Mucosa of descending colon (tissue), 3 donors: ENCODE data around the gene GSTO1. TPM values are rescaled to one million over a fixed set of nuclear protein-coding genes. Genes with fewer than 3 reads are reported as not detected.

Experiments used
- ATAC-seq: fragments of 200-7000 bp; cut with Tn5 transposase; one replicate; pipeline ENCODE4 v1.9.1; 2020; ENCODE audit warnings: mild to moderate bottlenecking, moderate library complexity
- DNase-seq, 3 donors: peaks; one replicate each; pipeline ENCODE4 v3.0.0-alpha.2; 2020
- H3K36me3 ChIP-seq: fragments of 200-600 bp; one replicate; pipeline ENCODE4 v1.8.0; 2021; ENCODE audit warnings: low read depth, mild to moderate bottlenecking
- H3K4me1 ChIP-seq: fragments of 200-600 bp; one replicate; pipeline ENCODE4 v1.8.0; 2021; ENCODE audit warnings: low read depth, mild to moderate bottlenecking
- H3K4me3 ChIP-seq: fragments of 200-600 bp; one replicate; pipeline ENCODE4 v1.8.0; 2021; ENCODE audit warnings: mild to moderate bottlenecking
- H3K9me3 ChIP-seq: fragments of 200-600 bp; one replicate; pipeline ENCODE4 v1.8.0; 2021; ENCODE audit warnings: mild to moderate bottlenecking
- intact Hi-C, 2 donors: fragments of 100-400 bp; cut with DNase I in 1 of 2; cut with micrococcal nuclease in 1 of 2; formaldehyde crosslinking; loops; one replicate each; pipeline versions ENCODE4 v1.11.0 to v1.11.1; 2022; cut with DNase I, micrococcal nuclease
- total RNA-seq, 3 donors: library from RNA; stranded (reverse); fragmentation: NEBNext Ultra II Directional in 2 of 3; extraction: Animal tissue kit (Norgen Biotek cat#: 25700) in 2 of 3; gene quantifications; one replicate each; pipeline versions ENCODE4 v1.2.1 to v1.2.4, GENCODE V29; 2021 to 2023
- TF ChIP-seq, protein P1 (sequence below): fragments of 200-600 bp; IDR thresholded peaks from one replicate; pipeline ENCODE4 v1.8.0; 2022; ENCODE audit warnings: antibody characterized with exemption, mild to moderate bottlenecking
- donor health status: DM: no; HTN: no; CAD: no; lungs with moderate emphysema.
- donor health status: DM: no; HTN: no; CAD: no.
- donor health status: DM: no; HTN: yes; CAD: no.

GSTO1 gene
- total RNA-seq, 3 donors from 2014 or later: 60.1 to 73.9 (median 62.9) TPM

DNA sequence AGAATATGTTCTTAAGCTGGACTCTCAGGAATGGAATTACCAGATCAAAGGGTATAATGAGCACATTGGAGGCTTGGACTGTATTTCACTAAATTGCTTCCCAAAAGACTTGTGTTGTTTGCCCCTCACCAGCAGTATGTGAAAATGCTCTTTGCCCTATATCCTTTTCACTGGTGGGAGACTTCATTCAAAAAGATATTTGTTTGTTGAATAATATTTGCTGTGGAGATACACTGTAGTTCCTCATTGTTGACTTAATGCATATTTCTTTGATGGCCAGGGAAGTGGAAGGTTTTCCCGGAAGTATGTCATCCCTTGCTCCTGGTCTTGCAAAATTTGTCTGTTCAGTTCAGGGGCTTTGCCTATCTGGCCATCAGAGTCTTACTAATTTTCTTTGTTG is 33.7 kb downstream of the GSTO1 start:
- Histone ChIP-seq H3K4me3 (no peak overlapping the region), H3K9me3 (no peaks in the 10 kb centered on the region), H3K36me3 (no peaks in the 10 kb centered on the region), H3K4me1 (no peaks in the 10 kb centered on the region)
- DNase-seq (no peak), ATAC-seq (no peak)
- TF ChIP-seq, protein P1, sequence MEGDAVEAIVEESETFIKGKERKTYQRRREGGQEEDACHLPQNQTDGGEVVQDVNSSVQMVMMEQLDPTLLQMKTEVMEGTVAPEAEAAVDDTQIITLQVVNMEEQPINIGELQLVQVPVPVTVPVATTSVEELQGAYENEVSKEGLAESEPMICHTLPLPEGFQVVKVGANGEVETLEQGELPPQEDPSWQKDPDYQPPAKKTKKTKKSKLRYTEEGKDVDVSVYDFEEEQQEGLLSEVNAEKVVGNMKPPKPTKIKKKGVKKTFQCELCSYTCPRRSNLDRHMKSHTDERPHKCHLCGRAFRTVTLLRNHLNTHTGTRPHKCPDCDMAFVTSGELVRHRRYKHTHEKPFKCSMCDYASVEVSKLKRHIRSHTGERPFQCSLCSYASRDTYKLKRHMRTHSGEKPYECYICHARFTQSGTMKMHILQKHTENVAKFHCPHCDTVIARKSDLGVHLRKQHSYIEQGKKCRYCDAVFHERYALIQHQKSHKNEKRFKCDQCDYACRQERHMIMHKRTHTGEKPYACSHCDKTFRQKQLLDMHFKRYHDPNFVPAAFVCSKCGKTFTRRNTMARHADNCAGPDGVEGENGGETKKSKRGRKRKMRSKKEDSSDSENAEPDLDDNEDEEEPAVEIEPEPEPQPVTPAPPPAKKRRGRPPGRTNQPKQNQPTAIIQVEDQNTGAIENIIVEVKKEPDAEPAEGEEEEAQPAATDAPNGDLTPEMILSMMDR: no peak
- intact Hi-C loops: no loop called here

DNA sequence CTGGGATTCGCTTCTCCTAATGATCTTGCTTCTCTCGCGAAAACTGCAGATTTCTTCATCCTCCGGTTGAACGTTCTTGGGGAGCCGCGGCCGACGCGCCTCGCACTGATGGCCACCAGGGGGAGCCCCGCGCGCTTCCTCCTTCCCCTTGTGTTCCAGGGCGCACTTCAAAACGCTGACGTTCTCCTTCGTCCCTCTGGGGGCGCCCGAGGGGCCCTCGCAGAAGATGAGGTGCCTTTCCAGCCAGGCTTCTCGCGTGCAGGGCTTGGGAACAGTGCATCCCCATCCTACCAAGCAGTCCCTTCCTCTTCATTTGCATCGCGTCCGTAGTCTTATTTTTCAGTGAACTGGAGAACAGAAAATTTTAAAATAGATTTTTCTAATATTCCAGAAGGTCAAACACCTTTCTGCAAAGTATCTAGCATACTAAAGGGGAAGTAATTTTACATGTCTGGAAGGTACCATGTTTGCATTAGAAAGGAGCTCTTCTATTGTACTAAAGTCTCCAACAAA is 36.8 kb downstream of the GSTO1 start:
- no peaks in the 10 kb centered on the region for H3K4me1 ChIP-seq
- H3K9me3 ChIP-seq: no peaks in the 10 kb centered on the region
- DNase-seq: peak; percentile 89 to 93 (median 91)
- intact Hi-C loops: loop anchor here (5.0 kb wide), 1 partner anchor 61 kb away; the partner anchor contains the start of gene CFAP58 (in 2 of the 2)
- TF ChIP-seq, protein P1: peak; percentile 98
- H3K36me3 ChIP-seq: no peaks in the 10 kb centered on the region
- peak; percentile 100 for ATAC-seq
- H3K4me3 ChIP-seq: no peak overlapping the region

DNA sequence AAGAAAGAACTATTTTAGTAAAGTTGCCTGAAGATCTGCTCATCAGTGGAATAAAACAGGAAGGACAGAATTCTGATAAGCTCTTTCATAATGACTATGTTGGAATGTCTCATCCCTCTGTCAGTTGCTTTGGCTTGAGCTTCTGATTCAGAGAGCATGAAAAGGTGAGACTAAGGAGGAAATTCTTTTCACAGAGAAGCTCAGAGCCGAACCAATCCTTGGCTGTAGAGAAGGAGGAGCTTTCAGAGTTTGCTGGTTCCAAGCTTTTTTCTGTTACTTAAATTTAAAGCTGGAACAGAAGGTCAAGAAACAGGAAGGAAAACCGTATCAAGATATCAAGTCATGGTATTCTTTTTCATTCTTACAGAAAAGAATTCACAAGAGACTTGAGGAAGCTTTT is 38.3 kb downstream of the GSTO1 start:
- no peak overlapping the region for H3K4me3 ChIP-seq
- intact Hi-C loops: loop anchor here (5.0 kb wide), 1 partner anchor 59 kb away; the partner anchor contains the start of gene CFAP58 (in 2 of the 2)
- H3K4me1 ChIP-seq: no peaks in the 10 kb centered on the region
- TF ChIP-seq, protein P1: no peak
- H3K9me3 ChIP-seq: no peaks in the 10 kb centered on the region
- DNase-seq (no peak), ATAC-seq (no peak)
- H3K36me3 ChIP-seq: no peaks in the 10 kb centered on the region

DNA sequence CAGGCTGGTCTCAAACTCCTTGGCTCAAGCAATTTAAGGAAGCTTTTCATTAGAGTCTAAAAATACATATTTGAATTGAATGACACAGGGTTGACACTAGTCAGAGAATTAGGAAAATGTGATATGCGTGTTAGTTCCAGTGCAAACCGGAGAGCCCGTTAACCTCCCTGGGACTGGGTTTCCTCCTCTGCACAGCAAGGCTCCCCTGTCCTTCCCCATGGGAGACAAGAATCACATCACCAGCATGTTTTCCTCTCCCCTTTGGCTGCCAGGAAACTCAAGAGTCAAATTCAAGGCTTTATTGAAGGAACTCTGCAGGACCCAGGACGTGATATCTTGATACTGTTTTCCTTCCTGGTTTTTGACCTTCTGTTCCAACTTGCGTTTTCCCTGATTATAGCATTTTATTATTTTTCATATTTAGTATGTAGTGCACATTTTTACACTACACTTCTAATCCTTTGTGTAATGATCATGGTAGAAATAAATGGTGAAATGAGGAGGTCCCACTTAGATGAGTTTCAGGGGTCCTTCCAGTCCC is 39.2 kb downstream of the GSTO1 start:
- TF ChIP-seq, protein P1: no peak
- DNase-seq (no peak), ATAC-seq (no peak)
- no peaks in the 10 kb centered on the region for H3K36me3 ChIP-seq
- intact Hi-C loops: loop anchor here (5.0 kb wide), 1 partner anchor 58 kb away; the partner anchor contains the start of gene CFAP58 (in 2 of the 2)
- H3K4me1 ChIP-seq: no peaks in the 10 kb centered on the region
- H3K9me3 ChIP-seq: no peaks in the 10 kb centered on the region
- H3K4me3 ChIP-seq: no peak overlapping the region

DNA sequence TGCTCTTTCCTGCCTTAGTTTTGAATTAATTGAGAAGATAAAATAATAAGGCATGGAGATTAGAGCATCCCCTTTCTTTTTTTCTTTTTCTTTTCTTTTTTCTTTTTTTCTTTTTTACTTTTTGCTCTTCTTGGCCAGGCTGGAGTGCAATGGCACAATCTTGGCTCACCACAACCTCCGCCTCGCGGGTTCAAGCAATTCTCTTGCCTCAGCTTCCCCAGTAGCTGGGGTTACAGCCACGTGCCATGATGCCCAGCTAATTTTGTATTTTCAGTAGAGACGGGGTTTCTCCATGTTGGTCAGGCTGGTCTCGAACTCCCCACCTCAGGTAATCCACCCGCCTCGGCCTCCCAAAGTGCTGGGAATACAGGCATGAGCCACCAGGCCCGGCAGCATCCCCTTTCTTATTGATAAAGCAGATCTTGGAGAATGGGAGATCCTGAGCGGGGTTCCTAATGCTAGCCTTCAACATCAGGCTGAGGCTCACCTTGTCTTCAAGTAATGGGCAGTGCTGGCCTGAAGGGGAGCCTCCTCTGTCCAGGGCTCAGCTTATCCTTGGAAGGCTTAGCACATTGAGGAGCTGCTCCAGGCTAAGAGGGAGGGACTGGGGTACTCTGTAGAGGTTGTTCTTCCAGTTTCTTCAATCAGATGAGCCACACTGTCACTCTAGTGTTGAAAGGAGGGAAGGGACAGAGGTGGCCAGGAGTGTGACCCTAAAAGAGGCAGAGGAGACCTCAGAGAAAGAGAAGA is 42.2 kb downstream of the GSTO1 start:
- intact Hi-C loops: no loop called here
- H3K36me3 ChIP-seq: no peaks in the 10 kb centered on the region
- TF ChIP-seq, protein P1: no peak
- no peaks in the 10 kb centered on the region for H3K9me3 ChIP-seq
- H3K4me3 ChIP-seq: no peak overlapping the region
- DNase-seq (no peak), ATAC-seq (no peak)
- peaks cover 6% of the 10 kb centered on the region for H3K4me1 ChIP-seq
